HepG2 (cell line): ENCODE data around the gene CMIP. TPM values are rescaled to one million over a fixed set of nuclear protein-coding genes. Genes with fewer than 3 reads are reported as not detected.

ENCODE experiments used
- ATF6 ChIP-seq: sonication (generic); formaldehyde crosslinking; conservative IDR thresholded peaks from 2 replicates; pipeline ENCODE4 v1.4.0; 2020; ENCODE audit warnings: missing genetic modification reagents
- BRD4 ChIP-seq: sonication (generic); formaldehyde crosslinking; IDR thresholded peaks from 2 replicates; pipeline ENCODE4 v1.4.0; 2020; ENCODE audit warnings: missing genetic modification reagents
- CHCHD3 ChIP-seq: sonication (generic); formaldehyde crosslinking; IDR thresholded peaks from 2 replicates; pipeline ENCODE4 v1.8.0; 2022; ENCODE audit warnings: mild to moderate bottlenecking, missing genetic modification reagents, moderate library complexity
- FIP1L1 ChIP-seq: fragments of 200-400 bp; formaldehyde crosslinking; IDR thresholded peaks from 2 replicates; pipeline ENCODE4 v1.6.1; 2018; ENCODE audit warnings: low read depth, mild to moderate bottlenecking, low read length, moderate library complexity, borderline replicate concordance; ENCODE audit not compliant: insufficient read depth
- GATAD1 ChIP-seq: IDR thresholded peaks from 2 replicates; pipeline ENCODE4 v1.6.1; 2016; ENCODE audit warnings: missing genetic modification reagents, missing compliant biosample characterization
- HNF4A ChIP-seq: sonication (generic); formaldehyde crosslinking; IDR thresholded peaks from 2 replicates; pipeline ENCODE4 v1.4.0; 2020; ENCODE audit warnings: missing genetic modification reagents
- JUND ChIP-seq: sonication (generic); formaldehyde crosslinking; IDR thresholded peaks from 2 replicates; pipeline ENCODE4 v1.8.0; 2022; ENCODE audit warnings: mild to moderate bottlenecking, missing genetic modification reagents
- KLF6 ChIP-seq: IDR thresholded peaks from 2 replicates; pipeline ENCODE4 v1.8.0; 2016; ENCODE audit warnings: missing biosample characterization, missing genetic modification reagents
- MATR3 ChIP-seq: sonication (generic); formaldehyde crosslinking; IDR thresholded peaks from 2 replicates; pipeline ENCODE4 v1.4.0; 2020; ENCODE audit warnings: missing genetic modification reagents
- MLXIP ChIP-seq: sonication (generic); formaldehyde crosslinking; IDR thresholded peaks from 2 replicates; pipeline ENCODE4 v1.9.0; 2021; ENCODE audit warnings: missing genetic modification reagents, borderline replicate concordance
- SAFB2 ChIP-seq: sonication (generic); formaldehyde crosslinking; IDR thresholded peaks from 2 replicates; pipeline ENCODE4 v1.5.1; 2020; ENCODE audit warnings: missing genetic modification reagents, low read depth, mild to moderate bottlenecking, borderline replicate concordance
- SETDB1 ChIP-seq: sonication (generic); formaldehyde crosslinking; IDR thresholded peaks from 2 replicates; pipeline ENCODE4 v1.5.1; 2020; ENCODE audit warnings: missing genetic modification reagents, mild to moderate bottlenecking, borderline replicate concordance
- SP2 ChIP-seq: sonication (generic); formaldehyde crosslinking; IDR thresholded peaks from 2 replicates; pipeline ENCODE4 v1.5.1; 2020; ENCODE audit warnings: mild to moderate bottlenecking, missing genetic modification reagents
- TEAD3 ChIP-seq: optimal IDR thresholded peaks from 2 replicates; pipeline ENCODE3; 2016; ENCODE audit warnings: borderline replicate concordance
- ZNF224 ChIP-seq: sonication (generic); formaldehyde crosslinking; IDR thresholded peaks from 2 replicates; pipeline ENCODE4 v1.5.0; 2020; ENCODE audit warnings: mild to moderate bottlenecking, missing genetic modification reagents
- ZNF335 ChIP-seq: sonication (generic); formaldehyde crosslinking; IDR thresholded peaks from 2 replicates; pipeline ENCODE4 v1.4.0; 2020; ENCODE audit warnings: missing genetic modification reagents
- ZNF367 ChIP-seq: sonication (generic); formaldehyde crosslinking; IDR thresholded peaks from 2 replicates; pipeline ENCODE4 v1.4.0; 2020; ENCODE audit warnings: missing genetic modification reagents, borderline replicate concordance
- ZNF430 ChIP-seq: sonication (generic); formaldehyde crosslinking; IDR thresholded peaks from 2 replicates; pipeline ENCODE4 v1.9.0; 2021; ENCODE audit warnings: mild to moderate bottlenecking, missing genetic modification reagents
- ZNF460 ChIP-seq: sonication (generic); formaldehyde crosslinking; IDR thresholded peaks from 2 replicates; pipeline ENCODE4 v1.5.1; 2020; ENCODE audit warnings: missing genetic modification reagents, mild to moderate bottlenecking, borderline replicate concordance
- ZNF546 ChIP-seq: sonication (generic); formaldehyde crosslinking; conservative IDR thresholded peaks from 2 replicates; pipeline ENCODE4 v1.8.1; 2023; ENCODE audit warnings: mild to moderate bottlenecking, missing genetic modification reagents
- ZNF616 ChIP-seq: sonication (generic); formaldehyde crosslinking; IDR thresholded peaks from 2 replicates; pipeline ENCODE4 v1.5.0; 2020; ENCODE audit warnings: low read depth, mild to moderate bottlenecking, missing genetic modification reagents
- ZNF784 ChIP-seq: sonication (generic); formaldehyde crosslinking; IDR thresholded peaks from 2 replicates; pipeline ENCODE4 v1.5.1; 2020; ENCODE audit warnings: missing genetic modification reagents, mild to moderate bottlenecking, borderline replicate concordance
- ZSCAN22 ChIP-seq: sonication (generic); formaldehyde crosslinking; IDR thresholded peaks from 2 replicates; pipeline ENCODE4 v1.4.0; 2020; ENCODE audit warnings: mild to moderate bottlenecking, missing genetic modification reagents
- ZSCAN31 ChIP-seq: sonication (generic); formaldehyde crosslinking; IDR thresholded peaks from 2 replicates; pipeline ENCODE4 v1.5.0; 2020; ENCODE audit warnings: low read depth, mild to moderate bottlenecking, missing genetic modification reagents
- polyA plus RNA-seq, 8 experiments: library from polyadenylated mRNA; depleted of rRNA in 3 of 8; stranded (reverse) in 7 of 8; unstranded in 1 of 8; fragments of >200 nt; fragmentation: Illumina TruSeq in 4 of 8; extraction: Trizol in 4 of 8; gene quantifications; 2 replicates each; pipeline versions ENCODE4 v1.2.1 to v1.2.3, GENCODE V29; 2011 to 2016; ENCODE audit warnings: low read depth in 4 of 8, missing spikeins in 1 of 8, mixed read lengths in 1 of 8; ENCODE audit not compliant: insufficient read depth in 1 of 8
- total RNA-seq, 5 experiments: library from RNA; depleted of rRNA; stranded (reverse); fragments of >200 nt; fragmentation: Illumina TruSeq; extraction: Trizol; gene quantifications; 2 replicates each; pipeline ENCODE4 v1.2.3, GENCODE V29; 2016; ENCODE audit warnings: low read depth in 1 of 5

Gene CMIP
- total and polyA plus RNA-seq, 2 of the 13 experiments (the other 11 are each of a cell fraction or from before 2014, with no cell fraction given), result 10.9 to 18.1 TPM

GRCh38 chr16:81448154-81449131, 3.8 kb downstream of the CMIP start (continued):
- no peak; the same call in 1 of the 2 replicates for TF ChIP-seq SAFB2 (CRISPR knock-in tag)
- no peak for TF ChIP-seq FIP1L1
- TF ChIP-seq TEAD3 (CRISPR knock-in tag), result peak; percentile 89
- TF ChIP-seq ZNF616 (CRISPR knock-in tag), result peak; percentile 51; the same call in 1 of the 2 replicates
- peak; percentile 99 for TF ChIP-seq HNF4A
- peak; percentile 85 for TF ChIP-seq KLF6 (CRISPR knock-in tag)
- TF ChIP-seq ZNF460 (CRISPR knock-in tag), result peak; percentile 52; the same call in 1 of the 2 replicates
- no peak for TF ChIP-seq SP2 (CRISPR knock-in tag)
- no peak for TF ChIP-seq CHCHD3 (CRISPR knock-in tag)
- TF ChIP-seq ZNF430 (CRISPR knock-in tag), result peak; percentile 99
- no peak for TF ChIP-seq SETDB1
- TF ChIP-seq ATF6 (CRISPR knock-in tag), result peak; percentile 83; the same call in 1 of the 2 replicates
- peak; percentile 85 for TF ChIP-seq BRD4
- TF ChIP-seq ZNF546 (CRISPR knock-in tag), result 0 out of 2 replicates have a peak, but pooled peaks have one; percentile 29
- peak; percentile 63; the same call in 1 of the 2 replicates for TF ChIP-seq ZNF784
- no peak; the same call in 1 of the 2 replicates for TF ChIP-seq JUND (CRISPR knock-in tag)
- peak; percentile 68; the same call in 1 of the 2 replicates for TF ChIP-seq ZSCAN31 (CRISPR knock-in tag)
- no peak; the same call in 1 of the 2 replicates for TF ChIP-seq MLXIP (CRISPR knock-in tag)
- no peak; the same call in 1 of the 2 replicates for TF ChIP-seq ZSCAN22 (CRISPR knock-in tag)
- TF ChIP-seq ZNF335 (CRISPR knock-in tag), result peak; percentile 80
- TF ChIP-seq GATAD1, result peak; percentile 84
- TF ChIP-seq ZNF224 (CRISPR knock-in tag), result 0 out of 2 replicates have a peak, but pooled peaks have one; percentile 88
- TF ChIP-seq ZNF367, result no peak
- no peak for TF ChIP-seq MATR3
